Spleen (tissue), 11 donors: Measurements from ENCODE around the gene SLC2A10. TPM values are rescaled to one million over a fixed set of nuclear protein-coding genes. Genes with fewer than 3 reads are reported as not detected.

Source experiments
- DNase-seq: peaks from one replicate; pipeline ENCODE4 v3.0.0-alpha.2; 2020
- H3K27ac ChIP-seq, 8 donors: fragments of 200-600 bp; sonication (generic) in 7 of 8; 1 replicate in 4 of 8; 2 replicates in 4 of 8; pipeline versions ENCODE4 v1.5.0 to v1.8.0; 2016 to 2021; ENCODE audit warnings: inconsistent platforms in 4 of 8, mild to moderate bottlenecking in 4 of 8, moderate library complexity in 1 of 8
- H3K27me3 ChIP-seq, 7 donors: fragments of 200-600 bp; sonication (generic) in 6 of 7; replicated peaks in 1 of 7; 1 replicate in 4 of 7; 2 replicates in 3 of 7; pipeline versions ENCODE4 v1.5.0 to v1.8.0; 2016 to 2021; ENCODE audit warnings: inconsistent platforms in 3 of 7, mild to moderate bottlenecking in 1 of 7
- H3K36me3 ChIP-seq, 6 donors: fragments of 200-600 bp; sonication (generic) in 5 of 6; 1 replicate in 4 of 6; 2 replicates in 2 of 6; pipeline versions ENCODE4 v1.5.0 to v1.8.0; 2016 to 2021; ENCODE audit warnings: inconsistent platforms in 2 of 6
- H3K4me1 ChIP-seq, 6 donors: fragments of 200-600 bp; sonication (generic) in 5 of 6; 1 replicate in 3 of 6; 2 replicates in 3 of 6; pipeline versions ENCODE4 v1.5.0 to v1.8.0; 2016 to 2021; ENCODE audit warnings: inconsistent platforms in 3 of 6
- H3K4me3 ChIP-seq, 8 donors: fragments of 200-600 bp; sonication (generic) in 7 of 8; 1 replicate in 4 of 8; 2 replicates in 4 of 8; pipeline versions ENCODE4 v1.5.0 to v1.8.0; 2016 to 2021; ENCODE audit warnings: inconsistent platforms in 4 of 8, mild to moderate bottlenecking in 4 of 8, moderate library complexity in 2 of 8
- H3K9me3 ChIP-seq, 8 donors: fragments of 200-600 bp; sonication (generic) in 7 of 8; 1 replicate in 4 of 8; 2 replicates in 4 of 8; pipeline versions ENCODE4 v1.5.0 to v1.8.0; 2016 to 2021; ENCODE audit warnings: inconsistent platforms in 4 of 8
- CTCF ChIP-seq, 11 experiments: fragments of 200-600 bp in 7 of 11; fragments of 450-650 bp in 4 of 11; sonication (generic) in 4 of 11; IDR thresholded peaks in 8 of 11; conservative IDR thresholded peaks in 3 of 11; 1 replicate in 7 of 11; 2 replicates in 4 of 11; pipeline versions ENCODE4 v1.4.0 to v1.8.0; 2016 to 2021; ENCODE audit warnings: antibody characterized with exemption in 11 of 11, inconsistent platforms in 4 of 11, mild to moderate bottlenecking in 1 of 11
- POLR2A ChIP-seq, 3 donors: fragments of 450-650 bp; IDR thresholded peaks; one replicate each; pipeline ENCODE4 v1.5.1; 2017; ENCODE audit warnings: antibody characterized with exemption in 3 of 3, mild to moderate bottlenecking in 1 of 3
- POLR2AphosphoS5 ChIP-seq, 3 donors: sonication (generic); formaldehyde crosslinking; IDR thresholded peaks; one replicate each; pipeline ENCODE4 v1.5.1; 2017; ENCODE audit warnings: antibody characterized with exemption in 3 of 3
- WGBS, 5 donors: extraction: QIAGEN DNeasy Blood & Tissue Kit in 3 of 5; methylation state at CpG; one replicate each; pipeline versions ENCODE4 v1.1.5 to v1.1.7; 2013 to 2018; 5-methylcytosine and 5-hydroxymethylcytosine counted together
- intact Hi-C: fragments of 100-400 bp; cut with DNase I; formaldehyde crosslinking; loops from one replicate; pipeline ENCODE4 v1.15.0; 2023; ENCODE audit warnings: low total_unique reads
- polyA plus RNA-seq, 3 donors: library from polyadenylated mRNA; stranded (reverse); fragments of 200-250 nt; gene quantifications; one replicate each; pipeline ENCODE4 v1.2.1, GENCODE V29; 2013
- total RNA-seq, 7 donors: library from RNA; depleted of rRNA in 3 of 7; stranded (reverse); fragments of >200 nt in 3 of 7; fragmentation: NEBNext Ultra II Directional in 4 of 7; extraction: Animal tissue kit (Norgen Biotek cat#: 25700) in 4 of 7; gene quantifications; one replicate each; pipeline versions ENCODE4 v1.1.0 to v1.2.1, GENCODE V29; 2016 to 2021
- donor health status: healthy with polysubstance abuse.
- donor health status: DM: no; HTN: no; CAD: no; lungs with moderate emphysema.
- donor health status: DM: no; HTN: no; CAD: no.
- donor health status: Bipolar disorder and iron deficiency.
- donor health status: healthy.
- donor health status: DM: no; HTN: no; CAD: no.
- donor health status: DM: yes; HTN: yes; CAD: no.

Gene SLC2A10
- total and polyA plus RNA-seq, 10 donors: 1.9 to 7.3 (median 2.9) TPM

DNA sequence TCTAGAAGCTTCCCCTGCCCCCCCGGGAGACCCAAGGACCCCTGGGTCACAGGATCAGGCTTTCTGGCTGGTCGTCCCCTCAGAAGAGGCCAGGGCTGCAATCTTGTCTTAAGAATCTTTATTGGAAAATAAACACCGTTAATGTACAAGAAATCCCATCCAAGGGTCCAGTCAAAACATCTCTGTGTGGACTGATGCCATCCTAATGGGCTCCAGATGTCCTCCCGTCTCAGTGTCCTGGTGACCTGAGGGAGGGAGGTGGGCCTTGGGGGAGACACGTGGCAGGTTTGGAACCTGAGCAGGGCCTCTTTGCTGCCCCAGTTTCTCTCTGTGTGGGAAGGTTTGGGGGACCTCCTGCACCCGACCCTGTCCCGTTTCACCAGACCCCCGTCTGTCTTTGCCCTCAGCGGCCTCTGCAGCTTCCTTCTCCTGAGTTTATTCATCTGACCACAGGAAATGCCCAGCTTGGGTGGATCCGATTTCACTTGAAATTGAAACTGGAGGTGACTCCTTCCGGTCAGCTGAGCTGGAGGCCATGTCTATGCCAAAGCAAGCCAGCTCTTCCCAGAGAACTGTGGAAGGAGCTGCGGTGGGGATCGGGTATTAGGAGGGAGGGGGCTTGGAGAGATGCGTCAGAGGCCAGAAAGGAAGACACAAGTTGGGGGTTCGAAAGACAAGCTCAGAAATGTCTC, 75.1 kb downstream of the SLC2A10 start:
- intact Hi-C loops: no loop called here
- H3K4me1 ChIP-seq: no peaks in the 10 kb centered on the region

More for the DNA sequence above, 75.1 kb downstream of the SLC2A10 start:
- no peaks in the 10 kb centered on the region for H3K36me3 ChIP-seq
- H3K27me3 ChIP-seq: peaks cover 0 to 28% (median 0%) of the 10 kb centered on the region in 7 donors
- H3K9me3 ChIP-seq: no peaks in the 10 kb centered on the region
- WGBS, 5 donors: 56 to 63% (median 58%) methylated on average over 15 of the region's 15 CpGs
- DNase-seq: no peak
- no peak overlapping the region for H3K4me3 ChIP-seq
- TF ChIP-seq CTCF (IDR thresholded peaks at IDR 0.05 in 8 of 11, conservative IDR thresholded peaks at IDR 0.05 in 3 of 11): no peak
- TF ChIP-seq POLR2AphosphoS5 (IDR thresholded peaks at IDR 0.05): no peak
- TF ChIP-seq POLR2A (IDR thresholded peaks at IDR 0.05): no peak
- no peak overlapping the region for H3K27ac ChIP-seq

Other genes with a start within 250 kb of the SLC2A10 start
- gene ZNF334, start 196.1 kb upstream of the SLC2A10 start, total RNA-seq: 1 to 10 TPM; 1.7 to 4.5 (median 2.7) TPM
- gene ZNF334, start 196.1 kb upstream of the SLC2A10 start, polyA plus RNA-seq: 1 to 10 TPM; 1.2 to 1.5 (median 1.2) TPM
- gene OCSTAMP, start 159.0 kb upstream of the SLC2A10 start, total RNA-seq: not detected
- not detected for gene OCSTAMP, start 159.0 kb upstream of the SLC2A10 start, polyA plus RNA-seq
- gene SLC13A3, start 58.2 kb upstream of the SLC2A10 start, total RNA-seq: 1 to 10 TPM in 2 of 7 donors, under 1 TPM in 4, not detected in 1; 0.34 to 1.7 (median 0.64) TPM
- under 1 TPM; 0.16 to 0.17 (median 0.17) TPM for gene SLC13A3, start 58.2 kb upstream of the SLC2A10 start, polyA plus RNA-seq
- gene TP53RK, start 20.2 kb upstream of the SLC2A10 start, total RNA-seq: 10 to 100 TPM; 11.1 to 24.2 (median 13.3) TPM
- gene TP53RK, start 20.2 kb upstream of the SLC2A10 start, polyA plus RNA-seq: 10 to 100 TPM in 1 of 3 donors, 1 to 10 TPM in 2; 6.9 to 11.2 (median 9.4) TPM
- gene EYA2, start 185.2 kb downstream of the SLC2A10 start, total RNA-seq: under 1 TPM in 6 of 7 donors, not detected in 1; 0.26 to 0.76 (median 0.47) TPM
- under 1 TPM; 0.50 to 0.61 (median 0.59) TPM for gene EYA2, start 185.2 kb downstream of the SLC2A10 start, polyA plus RNA-seq